Raji (cell line): ENCODE measurements around the gene SIGLECL1.

Experiments
- POLR2A ChIP-seq: IDR thresholded peaks from 2 replicates; pipeline ENCODE4 v1.6.1; 2011; ENCODE audit warnings: low read depth, low read length, control low read depth; ENCODE audit not compliant: insufficient read depth

SIGLECL1 gene

GRCh38 chr19:51242881-51243630, 7.8 kb upstream of the SIGLECL1 start:
- TF ChIP-seq POLR2A = no peak

GRCh38 chr19:51246164-51246552, 4.7 kb upstream of the SIGLECL1 start:
- TF ChIP-seq POLR2A = no peak

- TF ChIP-seq POLR2A = no peak
Measured at GRCh38 chr19:51247972-51248590, 2.8 kb upstream of the SIGLECL1 start.

- TF ChIP-seq POLR2A = no peak
Measured at GRCh38 chr19:51251468-51251820, 564 bp downstream of the SIGLECL1 start.

- TF ChIP-seq POLR2A = no peak
Measured at GRCh38 chr19:51252306-51253079, 1.6 kb downstream of the SIGLECL1 start.

GRCh38 chr19:51253088-51253806, 2.4 kb downstream of the SIGLECL1 start:
- no peak for TF ChIP-seq POLR2A

GRCh38 chr19:51256155-51256625, 5.3 kb downstream of the SIGLECL1 start:
- TF ChIP-seq POLR2A = no peak

GRCh38 chr19:51257471-51257870, 6.6 kb downstream of the SIGLECL1 start:
- no peak for TF ChIP-seq POLR2A

GRCh38 chr19:51258165-51259160, 7.6 kb downstream of the SIGLECL1 start:
- no peak for TF ChIP-seq POLR2A

GRCh38 chr19:51259348-51260245, 8.7 kb downstream of the SIGLECL1 start:
- TF ChIP-seq POLR2A = no peak

- no peak for TF ChIP-seq POLR2A
Measured at GRCh38 chr19:51263808-51264207, 12.9 kb downstream of the SIGLECL1 start.

- no peak for TF ChIP-seq POLR2A
Measured at GRCh38 chr19:51271067-51271466, 20.2 kb downstream of the SIGLECL1 start.

GRCh38 chr19:51272183-51272810, 21.4 kb downstream of the SIGLECL1 start:
- TF ChIP-seq POLR2A = no peak
